HCT116 (cell line): ENCODE data around the gene OBSCN. TPM values are rescaled to one million over a fixed set of nuclear protein-coding genes. Genes with fewer than 3 reads are reported as not detected.

ENCODE experiments used
- ATAC-seq: fragments of 200-7000 bp; cut with Tn5 transposase; 2 replicates; pipeline ENCODE4 v1.9.1; 2020; ENCODE audit warnings: mild to moderate bottlenecking, moderate library complexity
- BruUV-seq: library from RNA; stranded (reverse); fragments of 400-500 nt; replicated peaks from 2 replicates; lab custom pipeline; 2021; lab: Mats Ljungman, UMichigan
- CTCF ChIA-PET: fragments of 300-600 bp; sonication (Branson Sonifier 250); formaldehyde crosslinking; loops from one replicate; lab custom pipeline; 2021; ENCODE audit warnings: antibody characterized with exemption; lab: Charles Lee
- POLR2A ChIA-PET: fragments of 300-600, 350-600 bp; sonication (Branson Sonifier 250); formaldehyde crosslinking; loops from one replicate; lab custom pipeline; 2021; ENCODE audit warnings: antibody characterized with exemption; lab: Charles Lee
- RAD21 ChIA-PET, 2 experiments: fragments of 300-600 bp; sonication (Branson Sonifier 250); formaldehyde crosslinking; loops; one replicate each; lab custom pipeline; 2023; ENCODE audit warnings: low total read pairs in 2 of 2; ENCODE audit not compliant: uncharacterized antibody in 2 of 2, unreplicated experiment in 2 of 2, low non-redundant PET in 1 of 2; lab: Charles Lee
- DNase-seq: peaks from one replicate; pipeline ENCODE4 v3.0.0-alpha.2; 2010; ENCODE audit warnings: low read depth, low spot score
- H2AFZ ChIP-seq: fragments of 200-600 bp; shearing (Covaris generic), sonication (generic); 2 replicates; pipeline ENCODE4 v1.6.1; 2017; ENCODE audit warnings: low read depth, mixed run types, mixed read lengths, antibody characterized with exemption, low read length; ENCODE audit not compliant: poor library complexity, severe bottlenecking
- H3K27ac ChIP-seq: 2 replicates; pipeline ENCODE4 v1.5.1; 2012; ENCODE audit warnings: low read depth, low read length
- H3K27me3 ChIP-seq: fragments of 200-600 bp; sonication (generic); 2 replicates; pipeline ENCODE4 v1.6.1; 2016; ENCODE audit warnings: mixed run types, low read length, mixed read lengths; ENCODE audit not compliant: insufficient read depth
- H3K36me3 ChIP-seq, 2 experiments: fragments of 200-500 bp in 1 of 2; fragments of 200-600 bp in 1 of 2; sonication (Bioruptor generic) in 1 of 2; sonication (generic) in 1 of 2; 2 replicates each; pipeline versions ENCODE4 v1.5.1 to v1.6.1; 2014 to 2016; ENCODE audit warnings: low read length in 2 of 2, inconsistent platforms in 1 of 2, mixed read lengths in 1 of 2, mixed run types in 1 of 2; ENCODE audit not compliant: insufficient read depth in 2 of 2, control insufficient read depth in 1 of 2
- H3K4me1 ChIP-seq, 2 experiments: fragments of 200-600 bp in 1 of 2; sonication (generic) in 1 of 2; 2 replicates each; pipeline versions ENCODE4 v1.5.1 to v1.6.1; 2012 to 2017; ENCODE audit warnings: low read length in 2 of 2, inconsistent platforms in 1 of 2, mild to moderate bottlenecking in 1 of 2, mixed read lengths in 1 of 2, mixed run types in 1 of 2, moderate library complexity in 1 of 2; ENCODE audit not compliant: insufficient read depth in 2 of 2, control insufficient read depth in 1 of 2
- H3K4me2 ChIP-seq: fragments of 200-600 bp; sonication (generic); 2 replicates; pipeline ENCODE4 v1.6.1; 2017; ENCODE audit warnings: mixed run types, low read length, mixed read lengths
- H3K4me3 ChIP-seq, 2 experiments: fragments of 200-600 bp in 1 of 2; sonication (generic) in 1 of 2; replicated peaks in 1 of 2; 2 replicates each; pipeline ENCODE4 v1.5.1; 2011 to 2016; ENCODE audit warnings: low read length in 2 of 2, control low read depth in 1 of 2, low read depth in 1 of 2, mild to moderate bottlenecking in 1 of 2, mixed read lengths in 1 of 2, mixed run types in 1 of 2
- H3K79me2 ChIP-seq: fragments of 200-600 bp; sonication (generic); 2 replicates; pipeline ENCODE4 v1.6.1; 2017; ENCODE audit warnings: mild to moderate bottlenecking, mixed run types, low read length, moderate library complexity, mixed read lengths; ENCODE audit not compliant: insufficient read depth
- H3K9ac ChIP-seq: fragments of 200-600 bp; sonication (generic); 2 replicates; pipeline ENCODE4 v1.6.1; 2016; ENCODE audit warnings: low read length, mixed read lengths
- H3K9me2 ChIP-seq: fragments of 200-600 bp; sonication (generic), shearing (Covaris generic); 2 replicates; pipeline ENCODE4 v1.6.1; 2017; ENCODE audit warnings: mixed run types, mild to moderate bottlenecking, moderate library complexity; ENCODE audit not compliant: insufficient read depth
- H3K9me3 ChIP-seq, 2 experiments: fragments of 200-500 bp in 1 of 2; fragments of 200-600 bp in 1 of 2; sonication (Bioruptor generic) in 1 of 2; sonication (generic) in 1 of 2; 2 replicates each; pipeline ENCODE4 v1.6.1; 2014 to 2017; ENCODE audit warnings: low read length in 2 of 2, mixed read lengths in 2 of 2, inconsistent platforms in 1 of 2, low read depth in 1 of 2, mild to moderate bottlenecking in 1 of 2, mixed run types in 1 of 2, moderate library complexity in 1 of 2; ENCODE audit not compliant: control insufficient read depth in 1 of 2, insufficient read depth in 1 of 2
- H4K20me1 ChIP-seq: fragments of 200-600 bp; sonication (generic), shearing (Covaris generic); 2 replicates; pipeline ENCODE4 v1.6.1; 2017; ENCODE audit warnings: mixed run types, mild to moderate bottlenecking, moderate library complexity; ENCODE audit not compliant: insufficient read depth
- CBX3 ChIP-seq: IDR thresholded peaks from 2 replicates; pipeline ENCODE4 v1.6.1; 2012; ENCODE audit warnings: low read depth
- CEBPB ChIP-seq: IDR thresholded peaks from 2 replicates; pipeline ENCODE4 v1.6.1; 2012; ENCODE audit warnings: low read depth
- EGR1 ChIP-seq: IDR thresholded peaks from 2 replicates; pipeline ENCODE4 v1.6.1; 2012; ENCODE audit warnings: low read depth
- ELF1 ChIP-seq: IDR thresholded peaks from 2 replicates; pipeline ENCODE4 v1.6.1; 2012; ENCODE audit warnings: low read depth, borderline replicate concordance
- EZH2 ChIP-seq: fragments of 200-600 bp; sonication (generic); IDR thresholded peaks from 2 replicates; pipeline ENCODE4 v1.6.1; 2017; ENCODE audit warnings: antibody characterized with exemption, mixed run types
- FOSL1 ChIP-seq: IDR thresholded peaks from 2 replicates; pipeline ENCODE4 v1.6.1; 2012; ENCODE audit warnings: low read depth
- JUND ChIP-seq: IDR thresholded peaks from 2 replicates; pipeline ENCODE4 v1.6.1; 2012
- POLR2A ChIP-seq: IDR thresholded peaks from 2 replicates; pipeline ENCODE4 v1.7.0; 2011; ENCODE audit warnings: borderline replicate concordance; ENCODE audit not compliant: insufficient read depth, insufficient read length; ENCODE audit errors: extremely low read depth
- RAD21 ChIP-seq: IDR thresholded peaks from 2 replicates; pipeline ENCODE4 v1.6.1; 2012; ENCODE audit warnings: low read depth, mild to moderate bottlenecking
- SP1 ChIP-seq: IDR thresholded peaks from 2 replicates; pipeline ENCODE4 v1.6.1; 2012; ENCODE audit warnings: low read depth
- SRF ChIP-seq: IDR thresholded peaks from 2 replicates; pipeline ENCODE4 v1.6.1; 2012; ENCODE audit warnings: low read depth
- TCF7L2 ChIP-seq: IDR thresholded peaks from 2 replicates; pipeline ENCODE4 v1.7.0; 2011; ENCODE audit warnings: borderline replicate concordance, inconsistent platforms; ENCODE audit not compliant: insufficient read depth, insufficient read length; ENCODE audit errors: extremely low read depth
- YY1 ChIP-seq: IDR thresholded peaks from 2 replicates; pipeline ENCODE4 v1.6.1; 2011; ENCODE audit warnings: low read length, low read depth, moderate library complexity, mild to moderate bottlenecking; ENCODE audit not compliant: insufficient replicate concordance; ENCODE audit errors: extremely low read depth
- ZFX ChIP-seq: fragments of 450-650 bp; IDR thresholded peaks from 2 replicates; pipeline ENCODE4 v1.6.1; 2017
- intact Hi-C: fragments of 100-400 bp; cut with micrococcal nuclease; formaldehyde crosslinking; loops from 2 replicates; pipeline ENCODE4 v1.10.0; 2022
- total RNA-seq: library from RNA; stranded (reverse); gene quantifications from one replicate; pipeline ENCODE4 v1.2.1, GENCODE V29; 2021; ENCODE audit not compliant: unreplicated experiment
- TF ChIP-seq, protein P1 (sequence below): IDR thresholded peaks from 2 replicates; pipeline ENCODE4 v1.6.1; 2012
- TF ChIP-seq, protein P2 (sequence below): IDR thresholded peaks from 2 replicates; pipeline ENCODE4 v1.6.1; 2011; ENCODE audit warnings: mild to moderate bottlenecking, low read length, moderate library complexity; ENCODE audit not compliant: insufficient replicate concordance; ENCODE audit errors: extremely low read depth
- TF ChIP-seq, protein P3 (sequence below): IDR thresholded peaks from 2 replicates; pipeline ENCODE4 v1.6.1; 2012; ENCODE audit warnings: low read depth
- TF ChIP-seq, protein P4 (sequence below), 3 experiments: fragments of 200-600 bp in 1 of 3; sonication (generic) in 1 of 3; IDR thresholded peaks in 2 of 3; conservative IDR thresholded peaks in 1 of 3; 2 replicates each; pipeline ENCODE4 v1.5.1; 2012 to 2017; ENCODE audit warnings: low read depth in 2 of 3, low read length in 2 of 3, antibody characterized with exemption in 1 of 3, borderline replicate concordance in 1 of 3, control low read depth in 1 of 3, mild to moderate bottlenecking in 1 of 3, mixed read lengths in 1 of 3, mixed run types in 1 of 3, moderate library complexity in 1 of 3; ENCODE audit not compliant: insufficient read depth in 1 of 3

OBSCN gene
- total RNA-seq, 1 experiment from 2014 or later: 16.6 TPM

DNA sequence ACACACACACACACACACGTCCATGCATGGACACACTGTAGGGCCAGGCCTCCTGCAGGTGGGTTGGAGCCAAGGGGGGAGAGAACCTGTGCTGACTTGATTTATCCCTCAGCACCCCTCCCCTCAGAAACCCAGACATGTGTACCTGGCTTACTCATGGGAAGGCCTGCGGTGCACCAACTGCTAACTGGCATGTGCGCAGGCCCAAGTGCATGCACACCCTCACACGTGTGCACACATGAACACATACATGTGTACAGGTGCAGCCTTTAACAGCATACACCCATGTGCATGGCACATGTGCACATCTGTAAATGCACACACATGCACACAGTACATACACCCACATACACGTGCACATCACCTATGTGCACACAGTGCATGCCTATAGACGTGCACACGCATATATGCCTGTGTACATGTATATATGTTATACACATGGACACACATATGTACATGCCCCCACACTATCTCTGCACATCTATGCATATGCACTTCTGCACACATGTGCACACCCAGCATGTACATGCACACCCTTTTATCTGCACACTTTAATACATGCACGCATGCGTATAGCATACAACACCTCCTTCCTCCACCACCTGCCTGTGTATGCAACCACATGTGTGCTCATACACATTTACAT, 131.3 kb downstream of the OBSCN start:
- RAD21 ChIA-PET: no interaction called here
- TF ChIP-seq CEBPB (no peak), ELF1 (no peak), ZFX (no peak), FOSL1 (no peak), TCF7L2 (no peak), YY1 (no peak), EZH2 (no peak), SRF (no peak), JUND (no peak), SP1 (no peak), EGR1 (no peak), CBX3 (no peak), RAD21 (no peak), POLR2A (no peak)
- TF ChIP-seq, protein P1, sequence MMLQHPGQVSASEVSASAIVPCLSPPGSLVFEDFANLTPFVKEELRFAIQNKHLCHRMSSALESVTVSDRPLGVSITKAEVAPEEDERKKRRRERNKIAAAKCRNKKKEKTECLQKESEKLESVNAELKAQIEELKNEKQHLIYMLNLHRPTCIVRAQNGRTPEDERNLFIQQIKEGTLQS: no peak
- TF ChIP-seq, protein P2, sequence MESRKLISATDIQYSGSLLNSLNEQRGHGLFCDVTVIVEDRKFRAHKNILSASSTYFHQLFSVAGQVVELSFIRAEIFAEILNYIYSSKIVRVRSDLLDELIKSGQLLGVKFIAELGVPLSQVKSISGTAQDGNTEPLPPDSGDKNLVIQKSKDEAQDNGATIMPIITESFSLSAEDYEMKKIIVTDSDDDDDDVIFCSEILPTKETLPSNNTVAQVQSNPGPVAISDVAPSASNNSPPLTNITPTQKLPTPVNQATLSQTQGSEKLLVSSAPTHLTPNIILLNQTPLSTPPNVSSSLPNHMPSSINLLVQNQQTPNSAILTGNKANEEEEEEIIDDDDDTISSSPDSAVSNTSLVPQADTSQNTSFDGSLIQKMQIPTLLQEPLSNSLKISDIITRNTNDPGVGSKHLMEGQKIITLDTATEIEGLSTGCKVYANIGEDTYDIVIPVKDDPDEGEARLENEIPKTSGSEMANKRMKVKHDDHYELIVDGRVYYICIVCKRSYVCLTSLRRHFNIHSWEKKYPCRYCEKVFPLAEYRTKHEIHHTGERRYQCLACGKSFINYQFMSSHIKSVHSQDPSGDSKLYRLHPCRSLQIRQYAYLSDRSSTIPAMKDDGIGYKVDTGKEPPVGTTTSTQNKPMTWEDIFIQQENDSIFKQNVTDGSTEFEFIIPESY: no peak
- TF ChIP-seq, protein P3, sequence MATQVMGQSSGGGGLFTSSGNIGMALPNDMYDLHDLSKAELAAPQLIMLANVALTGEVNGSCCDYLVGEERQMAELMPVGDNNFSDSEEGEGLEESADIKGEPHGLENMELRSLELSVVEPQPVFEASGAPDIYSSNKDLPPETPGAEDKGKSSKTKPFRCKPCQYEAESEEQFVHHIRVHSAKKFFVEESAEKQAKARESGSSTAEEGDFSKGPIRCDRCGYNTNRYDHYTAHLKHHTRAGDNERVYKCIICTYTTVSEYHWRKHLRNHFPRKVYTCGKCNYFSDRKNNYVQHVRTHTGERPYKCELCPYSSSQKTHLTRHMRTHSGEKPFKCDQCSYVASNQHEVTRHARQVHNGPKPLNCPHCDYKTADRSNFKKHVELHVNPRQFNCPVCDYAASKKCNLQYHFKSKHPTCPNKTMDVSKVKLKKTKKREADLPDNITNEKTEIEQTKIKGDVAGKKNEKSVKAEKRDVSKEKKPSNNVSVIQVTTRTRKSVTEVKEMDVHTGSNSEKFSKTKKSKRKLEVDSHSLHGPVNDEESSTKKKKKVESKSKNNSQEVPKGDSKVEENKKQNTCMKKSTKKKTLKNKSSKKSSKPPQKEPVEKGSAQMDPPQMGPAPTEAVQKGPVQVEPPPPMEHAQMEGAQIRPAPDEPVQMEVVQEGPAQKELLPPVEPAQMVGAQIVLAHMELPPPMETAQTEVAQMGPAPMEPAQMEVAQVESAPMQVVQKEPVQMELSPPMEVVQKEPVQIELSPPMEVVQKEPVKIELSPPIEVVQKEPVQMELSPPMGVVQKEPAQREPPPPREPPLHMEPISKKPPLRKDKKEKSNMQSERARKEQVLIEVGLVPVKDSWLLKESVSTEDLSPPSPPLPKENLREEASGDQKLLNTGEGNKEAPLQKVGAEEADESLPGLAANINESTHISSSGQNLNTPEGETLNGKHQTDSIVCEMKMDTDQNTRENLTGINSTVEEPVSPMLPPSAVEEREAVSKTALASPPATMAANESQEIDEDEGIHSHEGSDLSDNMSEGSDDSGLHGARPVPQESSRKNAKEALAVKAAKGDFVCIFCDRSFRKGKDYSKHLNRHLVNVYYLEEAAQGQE: no peak
- TF ChIP-seq, protein P4, sequence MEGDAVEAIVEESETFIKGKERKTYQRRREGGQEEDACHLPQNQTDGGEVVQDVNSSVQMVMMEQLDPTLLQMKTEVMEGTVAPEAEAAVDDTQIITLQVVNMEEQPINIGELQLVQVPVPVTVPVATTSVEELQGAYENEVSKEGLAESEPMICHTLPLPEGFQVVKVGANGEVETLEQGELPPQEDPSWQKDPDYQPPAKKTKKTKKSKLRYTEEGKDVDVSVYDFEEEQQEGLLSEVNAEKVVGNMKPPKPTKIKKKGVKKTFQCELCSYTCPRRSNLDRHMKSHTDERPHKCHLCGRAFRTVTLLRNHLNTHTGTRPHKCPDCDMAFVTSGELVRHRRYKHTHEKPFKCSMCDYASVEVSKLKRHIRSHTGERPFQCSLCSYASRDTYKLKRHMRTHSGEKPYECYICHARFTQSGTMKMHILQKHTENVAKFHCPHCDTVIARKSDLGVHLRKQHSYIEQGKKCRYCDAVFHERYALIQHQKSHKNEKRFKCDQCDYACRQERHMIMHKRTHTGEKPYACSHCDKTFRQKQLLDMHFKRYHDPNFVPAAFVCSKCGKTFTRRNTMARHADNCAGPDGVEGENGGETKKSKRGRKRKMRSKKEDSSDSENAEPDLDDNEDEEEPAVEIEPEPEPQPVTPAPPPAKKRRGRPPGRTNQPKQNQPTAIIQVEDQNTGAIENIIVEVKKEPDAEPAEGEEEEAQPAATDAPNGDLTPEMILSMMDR (IDR thresholded peaks at IDR 0.05 in 2 of 3, conservative IDR thresholded peaks at IDR 0.05 in 1 of 3; ENCODE audit: borderline replicate concordance in 1 of 3, insufficient read depth in 1 of 3, low read depth in 2 of 3, low read length in 2 of 3): no peak
- DNase-seq: no peak

More for the DNA sequence above, 131.3 kb downstream of the OBSCN start:
- H3K9ac ChIP-seq: no peak overlapping the region
- H3K36me3 ChIP-seq: no peaks in the 10 kb centered on the region; a peak in 1 of 4 replicates
- H3K27me3 ChIP-seq: no peaks in the 10 kb centered on the region
- no peak for ATAC-seq
- H3K9me3 ChIP-seq: peaks cover 0 to under 1% of the 10 kb centered on the region in 2 experiments; a peak in 1 of 4 replicates
- H3K27ac ChIP-seq: no peak overlapping the region
- intact Hi-C loops: no loop called here
- no peak overlapping the region for H2AFZ ChIP-seq
- ChIA-PET POLR2A (no interaction called here), CTCF (no interaction called here)
- peaks cover 0 to under 1% of the 10 kb centered on the region in 2 experiments; a peak in 1 of 4 replicates for H3K4me1 ChIP-seq
- H4K20me1 ChIP-seq: no peaks in the 10 kb centered on the region
- H3K9me2 ChIP-seq: no peaks in the 10 kb centered on the region
- no peak overlapping the region for H3K4me3 ChIP-seq
- no TSS peak for BruUV-seq
- no peaks in the 10 kb centered on the region for H3K79me2 ChIP-seq
- H3K4me2 ChIP-seq: no peak overlapping the region
